ENCODE measurements around the gene HSPA1A. TPM values are rescaled to one million over a fixed set of nuclear protein-coding genes. Genes with fewer than 3 reads are reported as not detected.

The HSPA1A gene
- total RNA-seq = 29.7 and 211 TPM in 2 replicates

GRCh38 chr6:31815025-31815838 lies at the start of gene HSPA1A, which contains the start of gene HSPA1L:
Gene HSPA1A, plus strand, starts transcription at chr6:31815543. Its CDS starts 214 bp downstream, at chr6:31815757.
Gene HSPA1L, minus strand, starts transcription at chr6:31815283. Its CDS starts 3,311 bp downstream, at chr6:31811972.

GRCh38 chr6:31776989-31777666 lies 38.2 kb upstream of the HSPA1A start, which contains the start of gene VWA7:
Gene VWA7, minus strand, starts transcription at chr6:31777328. Its CDS starts 549 bp downstream, at chr6:31776779.

GRCh38 chr6:31795616-31796298 lies 19.6 kb upstream of the HSPA1A start, which contains the start of gene VARS1:
Gene VARS1, minus strand, starts transcription at chr6:31795752. Its CDS starts 535 bp downstream, at chr6:31795217.

GRCh38 chr6:31806470-31807272 lies 8.7 kb upstream of the HSPA1A start, which contains the start of gene LSM2:
Gene LSM2, minus strand, starts transcription at chr6:31806966. Its CDS starts 209 bp downstream, at chr6:31806757.

GRCh38 chr6:31827286-31828079 lies 12.1 kb downstream of the HSPA1A start, which contains the start of gene HSPA1B:
Gene HSPA1B, plus strand, starts transcription at chr6:31827738. Its CDS starts 213 bp downstream, at chr6:31827951.

GRCh38 chr6:31862344-31863235 lies 47.2 kb downstream of the HSPA1A start, which contains the start of gene NEU1:
Gene NEU1, minus strand, starts transcription at chr6:31862821. Its CDS starts 45 bp downstream, at chr6:31862776.

Other genes starting within 250 kb of the HSPA1A start
- not detected in 2 replicates for gene LTA, start 243.3 kb upstream of the HSPA1A start, total RNA-seq
- under 0.01 and 0.07 TPM in 2 replicates for gene TNF, start 240.0 kb upstream of the HSPA1A start, total RNA-seq
- not detected in 2 replicates for gene LTB, start 233.1 kb upstream of the HSPA1A start, total RNA-seq
- not detected in 2 replicates for gene LST1, start 229.3 kb upstream of the HSPA1A start, total RNA-seq
- not detected in 2 replicates for gene NCR3, start 222.5 kb upstream of the HSPA1A start, total RNA-seq
- not detected in 2 replicates for gene AIF1, start 200.3 kb upstream of the HSPA1A start, total RNA-seq
- gene PRRC2A, start 194.8 kb upstream of the HSPA1A start, total RNA-seq = 32.1 and 73.3 TPM in 2 replicates
- 120 and 174 TPM in 2 replicates for gene BAG6, start 162.9 kb upstream of the HSPA1A start, total RNA-seq
- gene APOM, start 159.6 kb upstream of the HSPA1A start, total RNA-seq = 0.28 and 0.34 TPM in 2 replicates
- gene C6orf47, start 154.8 kb upstream of the HSPA1A start, total RNA-seq = 24.7 and 37.6 TPM in 2 replicates
- gene GPANK1, start 150.5 kb upstream of the HSPA1A start, total RNA-seq = 9.4 and 20.2 TPM in 2 replicates
- gene CSNK2B, start 149.5 kb upstream of the HSPA1A start, total RNA-seq = 48.2 and 76.9 TPM in 2 replicates
- gene LY6G5B, start 145.6 kb upstream of the HSPA1A start, total RNA-seq = 0.68 and 3.3 TPM in 2 replicates
- 0.07 TPM in 1 of 2 replicates, not detected in the other for gene LY6G5C, start 134.5 kb upstream of the HSPA1A start, total RNA-seq
- 30.8 and 46.5 TPM in 2 replicates for gene ABHD16A, start 112.2 kb upstream of the HSPA1A start, total RNA-seq
- gene LY6G6F, start 108.7 kb upstream of the HSPA1A start, total RNA-seq = not detected in 2 replicates
- gene LY6G6D, start 100.2 kb upstream of the HSPA1A start, total RNA-seq = not detected in 2 replicates
- gene LY6G6C, start 93.8 kb upstream of the HSPA1A start, total RNA-seq = under 0.01 TPM in 1 of 2 replicates, not detected in the other
- gene MPIG6B, start 92.2 kb upstream of the HSPA1A start, total RNA-seq = not detected in 2 replicates
- 16.2 and 19.8 TPM in 2 replicates for gene DDAH2, start 86.2 kb upstream of the HSPA1A start, total RNA-seq
- 269 and 558 TPM in 2 replicates for gene CLIC1, start 79.0 kb upstream of the HSPA1A start, total RNA-seq
- gene MSH5, start 75.5 kb upstream of the HSPA1A start, total RNA-seq = 3.4 and 3.5 TPM in 2 replicates
- 0.57 TPM in 1 of 2 replicates, not detected in the other for gene SAPCD1, start 52.9 kb upstream of the HSPA1A start, total RNA-seq
- 0.34 and 1.00 TPM in 2 replicates for gene VWA7, start 38.2 kb upstream of the HSPA1A start, total RNA-seq
- gene VARS1, start 19.8 kb upstream of the HSPA1A start, total RNA-seq = 61.2 and 98.7 TPM in 2 replicates
- gene LSM2, start 8.6 kb upstream of the HSPA1A start, total RNA-seq = 14.4 and 35.5 TPM in 2 replicates
- 1.0 and 1.1 TPM in 2 replicates for gene HSPA1L, start 260 bp upstream of the HSPA1A start, total RNA-seq
- 81.7 and 305 TPM in 2 replicates for gene HSPA1B, start 12.2 kb downstream of the HSPA1A start, total RNA-seq
- gene NEU1, start 47.3 kb downstream of the HSPA1A start, total RNA-seq = 64.1 and 103 TPM in 2 replicates
- gene SLC44A4, start 63.5 kb downstream of the HSPA1A start, total RNA-seq = 2.1 and 3.1 TPM in 2 replicates
- gene EHMT2, start 82.2 kb downstream of the HSPA1A start, total RNA-seq = 13.7 and 47.4 TPM in 2 replicates
- gene ZBTB12, start 86.5 kb downstream of the HSPA1A start, total RNA-seq = 1.4 and 4.1 TPM in 2 replicates
- 0.71 and 1.0 TPM in 2 replicates for gene C2, start 112.2 kb downstream of the HSPA1A start, total RNA-seq
- 1.7 and 11.2 TPM in 2 replicates for gene CFB, start 130.6 kb downstream of the HSPA1A start, total RNA-seq
- 109 and 155 TPM in 2 replicates for gene NELFE, start 143.4 kb downstream of the HSPA1A start, total RNA-seq
- gene SKIC2, start 143.6 kb downstream of the HSPA1A start, total RNA-seq = 49.6 and 62.5 TPM in 2 replicates
- 10.0 and 10.9 TPM in 2 replicates for gene DXO, start 156.6 kb downstream of the HSPA1A start, total RNA-seq
- 1.3 and 1.4 TPM in 2 replicates for gene C4A, start 166.5 kb downstream of the HSPA1A start, total RNA-seq
- gene C4B, start 199.3 kb downstream of the HSPA1A start, total RNA-seq = 2.1 TPM in 2 replicates
- gene CYP21A2, start 222.9 kb downstream of the HSPA1A start, total RNA-seq = 0.28 TPM in 1 of 2 replicates, not detected in the other